Glutamatergic neuron (in vitro differentiated cells): ENCODE measurements around the gene GABRR2. TPM values are rescaled to one million over a fixed set of nuclear protein-coding genes. Genes with fewer than 3 reads are reported as not detected.
A peak's percentile ranks its signal among the peaks of the same experiment; 100 is the strongest.

Experiments
- DNase-seq: peaks from one replicate; pipeline ENCODE4 v3.0.0; 2022
- H3K27ac Mint-ChIP-seq: one replicate; pipeline ENCODE4 v1.8.0; 2020; ENCODE audit warnings: mild to moderate bottlenecking, mixed read lengths, inconsistent platforms; ENCODE audit not compliant: unreplicated experiment
- H3K27me3 Mint-ChIP-seq: one replicate; pipeline ENCODE4 v1.8.0; 2020; ENCODE audit warnings: mild to moderate bottlenecking, moderate library complexity, mixed read lengths, inconsistent platforms; ENCODE audit not compliant: unreplicated experiment
- H3K36me3 Mint-ChIP-seq: one replicate; pipeline ENCODE4 v1.8.0; 2020; ENCODE audit warnings: mild to moderate bottlenecking, mixed read lengths, inconsistent platforms; ENCODE audit not compliant: unreplicated experiment
- H3K4me1 Mint-ChIP-seq: one replicate; pipeline ENCODE4 v1.8.0; 2020; ENCODE audit warnings: mild to moderate bottlenecking, low read depth, mixed read lengths, inconsistent platforms; ENCODE audit not compliant: unreplicated experiment
- H3K4me3 Mint-ChIP-seq: one replicate; pipeline ENCODE4 v1.8.0; 2020; ENCODE audit warnings: mild to moderate bottlenecking, mixed read lengths, inconsistent platforms; ENCODE audit not compliant: unreplicated experiment
- H3K9me3 Mint-ChIP-seq: one replicate; pipeline ENCODE4 v1.8.0; 2020; ENCODE audit warnings: mild to moderate bottlenecking, moderate library complexity, mixed read lengths, inconsistent platforms; ENCODE audit not compliant: unreplicated experiment
- total RNA-seq: library from RNA; stranded (reverse); fragmentation: NEBNext Ultra II Directional; extraction: Animal tissue kit (Norgen Biotek cat#: 25700); gene quantifications from one replicate; pipeline ENCODE4 v1.2.1, GENCODE V29; 2021; ENCODE audit not compliant: unreplicated experiment
- TF ChIP-seq, protein P1 (sequence below): fragments of 200-600 bp; sonication (generic); IDR thresholded peaks from one replicate; pipeline ENCODE4 v1.5.0; 2021; ENCODE audit not compliant: partially characterized antibody, unreplicated experiment

GABRR2 gene
- total RNA-seq, 1 donor from 2014 or later: 0.49 TPM

GRCh38 chr6:89302195-89302770 is 12.8 kb downstream of the GABRR2 start:
- Mint-ChIP-seq H3K4me3 (no peak overlapping the region), H3K36me3 (peaks cover 17% of the 10 kb centered on the region), H3K4me1 (peaks cover 3% of the 10 kb centered on the region), H3K27ac (no peak overlapping the region), H3K27me3 (peaks cover 3% of the 10 kb centered on the region), H3K9me3 (peaks cover 8% of the 10 kb centered on the region)
- TF ChIP-seq, protein P1, sequence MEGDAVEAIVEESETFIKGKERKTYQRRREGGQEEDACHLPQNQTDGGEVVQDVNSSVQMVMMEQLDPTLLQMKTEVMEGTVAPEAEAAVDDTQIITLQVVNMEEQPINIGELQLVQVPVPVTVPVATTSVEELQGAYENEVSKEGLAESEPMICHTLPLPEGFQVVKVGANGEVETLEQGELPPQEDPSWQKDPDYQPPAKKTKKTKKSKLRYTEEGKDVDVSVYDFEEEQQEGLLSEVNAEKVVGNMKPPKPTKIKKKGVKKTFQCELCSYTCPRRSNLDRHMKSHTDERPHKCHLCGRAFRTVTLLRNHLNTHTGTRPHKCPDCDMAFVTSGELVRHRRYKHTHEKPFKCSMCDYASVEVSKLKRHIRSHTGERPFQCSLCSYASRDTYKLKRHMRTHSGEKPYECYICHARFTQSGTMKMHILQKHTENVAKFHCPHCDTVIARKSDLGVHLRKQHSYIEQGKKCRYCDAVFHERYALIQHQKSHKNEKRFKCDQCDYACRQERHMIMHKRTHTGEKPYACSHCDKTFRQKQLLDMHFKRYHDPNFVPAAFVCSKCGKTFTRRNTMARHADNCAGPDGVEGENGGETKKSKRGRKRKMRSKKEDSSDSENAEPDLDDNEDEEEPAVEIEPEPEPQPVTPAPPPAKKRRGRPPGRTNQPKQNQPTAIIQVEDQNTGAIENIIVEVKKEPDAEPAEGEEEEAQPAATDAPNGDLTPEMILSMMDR: no peak
- no peak for DNase-seq

- Mint-ChIP-seq H3K27me3 (peaks cover 3% of the 10 kb centered on the region), H3K36me3 (peaks cover 17% of the 10 kb centered on the region), H3K27ac (no peak overlapping the region), H3K9me3 (peaks cover 8% of the 10 kb centered on the region), H3K4me1 (peaks cover 3% of the 10 kb centered on the region), H3K4me3 (no peak overlapping the region)
- DNase-seq: no peak
- TF ChIP-seq, protein P1: no peak
Measured at GRCh38 chr6:89301586-89302194, 13.4 kb downstream of the GABRR2 start.

DNA sequence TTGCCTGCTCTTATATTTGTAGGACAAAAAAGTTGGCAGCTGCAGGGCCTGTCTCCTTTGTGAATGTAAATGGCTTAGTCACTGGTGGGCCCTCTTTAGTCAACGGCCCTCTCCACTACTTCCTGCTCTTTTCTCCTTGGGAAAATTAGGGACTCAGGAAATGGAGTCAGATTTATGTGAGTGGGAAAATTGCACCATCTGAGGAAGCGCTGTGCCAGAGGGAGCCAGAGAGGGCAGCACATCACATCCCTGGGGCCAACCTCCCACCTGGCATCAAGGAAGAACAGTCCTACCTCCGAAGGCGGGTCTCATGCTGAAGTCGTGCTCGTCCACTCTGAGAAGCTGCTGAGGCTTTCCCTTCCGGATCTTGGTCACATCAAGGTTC is 15.6 kb downstream of the GABRR2 start:
- Mint-ChIP-seq H3K27ac (no peak overlapping the region), H3K36me3 (peaks cover 17% of the 10 kb centered on the region), H3K9me3 (peaks cover 10% of the 10 kb centered on the region), H3K4me1 (peaks cover 3% of the 10 kb centered on the region), H3K27me3 (peaks cover 3% of the 10 kb centered on the region), H3K4me3 (no peak overlapping the region)
- no peak for DNase-seq
- TF ChIP-seq, protein P1: no peak

- peak overlapping the region; percentile 76 for H3K27ac Mint-ChIP-seq
- H3K4me3 Mint-ChIP-seq: no peak overlapping the region
Measured at GRCh38 chr6:89298680-89299465, 16.2 kb downstream of the GABRR2 start.

More at GRCh38 chr6:89298680-89299465, 16.2 kb downstream of the GABRR2 start:
- peaks cover 17% of the 10 kb centered on the region for H3K36me3 Mint-ChIP-seq
- TF ChIP-seq, protein P1: no peak
- no peak for DNase-seq
- H3K9me3 Mint-ChIP-seq: peaks cover 8% of the 10 kb centered on the region
- peaks cover 3% of the 10 kb centered on the region for H3K4me1 Mint-ChIP-seq
- H3K27me3 Mint-ChIP-seq: peaks cover 3% of the 10 kb centered on the region
